Measurements from ENCODE around the gene ADPRHL1. TPM values are rescaled to one million over a fixed set of nuclear protein-coding genes. Genes with fewer than 3 reads are reported as not detected.

ADPRHL1 gene
- total and polyA plus RNA-seq, 4 donors, result 0.28 to 0.67 (median 0.55) TPM

- TF ChIP-seq RAD21 (IDR thresholded peaks at IDR 0.05), result no peak
- TF ChIP-seq HNF4A (conservative IDR thresholded peaks at IDR 0.05), result no peak
- no peak for TF ChIP-seq SP1 (IDR thresholded peaks at IDR 0.05)
- TF ChIP-seq REST (IDR thresholded peaks at IDR 0.05), result no peak
- no peak for TF ChIP-seq FOXA2 (IDR thresholded peaks at IDR 0.05)
- no peak for TF ChIP-seq RXRA (IDR thresholded peaks at IDR 0.05)
- no peak for TF ChIP-seq JUND (IDR thresholded peaks at IDR 0.05)
- no peak for TF ChIP-seq TAF1 (conservative IDR thresholded peaks at IDR 0.05)
- no peak for TF ChIP-seq HNF4G (IDR thresholded peaks at IDR 0.05)
- TF ChIP-seq, protein P1, sequence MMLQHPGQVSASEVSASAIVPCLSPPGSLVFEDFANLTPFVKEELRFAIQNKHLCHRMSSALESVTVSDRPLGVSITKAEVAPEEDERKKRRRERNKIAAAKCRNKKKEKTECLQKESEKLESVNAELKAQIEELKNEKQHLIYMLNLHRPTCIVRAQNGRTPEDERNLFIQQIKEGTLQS (IDR thresholded peaks at IDR 0.05), result no peak
- no peak for TF ChIP-seq FOXA1 (IDR thresholded peaks at IDR 0.05)
- TF ChIP-seq CTCF (IDR thresholded peaks at IDR 0.05; ENCODE audit: low read depth, low read length, missing input control), result no peak
- TF ChIP-seq EGR1 (IDR thresholded peaks at IDR 0.05; ENCODE audit: low read depth in 2 of 2), result no peak
- no peak for TF ChIP-seq ZBTB33 (IDR thresholded peaks at IDR 0.05)
- TF ChIP-seq NR2F2 (IDR thresholded peaks at IDR 0.05), result no peak
- TF ChIP-seq GABPA (IDR thresholded peaks at IDR 0.05 in 1 of 2, conservative IDR thresholded peaks at IDR 0.05 in 1 of 2), result no peak
- WGBS, result 66% methylated on average over 26 of the region's 26 CpGs
- no peak for DNase-seq (ENCODE audit: low spot score)
- peaks cover 12 to 27% (median 14%) of the 10 kb centered on the region in 4 donors for H3K36me3 ChIP-seq (ENCODE audit: control insufficient read depth in 4 of 4, insufficient read depth in 3 of 4, low read depth in 1 of 4, low read length in 3 of 4)
- H3K4me1 ChIP-seq (ENCODE audit: control insufficient read depth in 4 of 4, insufficient read depth in 4 of 4, low read length in 3 of 4), result peaks cover 5 to 15% (median 11%) of the 10 kb centered on the region in 4 donors
- no peaks in the 10 kb centered on the region for H3K9me3 ChIP-seq (ENCODE audit: control insufficient read depth in 4 of 4, low read length in 3 of 4)
- H3K27me3 ChIP-seq (ENCODE audit: control insufficient read depth in 4 of 4, insufficient read depth in 4 of 4, low read length in 3 of 4), result no peaks in the 10 kb centered on the region
- H3K4me3 ChIP-seq (ENCODE audit: low read depth in 1 of 3, low read length in 3 of 3), result peak overlapping the region in 1 of 3 donors; percentile 9
- H3K9ac ChIP-seq (ENCODE audit: low read depth in 1 of 2, low read length in 2 of 2), result no peak overlapping the region
- no peak overlapping the region for H3K27ac ChIP-seq (ENCODE audit: low read depth in 1 of 2, low read length in 2 of 2)
Observed at GRCh38 chr13:113495494-113496210, 42.4 kb upstream of the ADPRHL1 start.
